Neural crest cell (in vitro differentiated cells): ENCODE measurements around the gene TMEM217. TPM values are rescaled to one million over a fixed set of nuclear protein-coding genes. Genes with fewer than 3 reads are reported as not detected.
"Not testable (repeated sequence)": the region's sequence is repeated elsewhere in the genome, so short reads cannot be mapped to it uniquely, and the experiment has no call there.

ENCODE experiments used
- DNase-seq: peaks from one replicate; pipeline ENCODE4 v3.0.0; 2021; ENCODE audit warnings: low read depth, mixed read lengths, low spot score
- H3K27ac Mint-ChIP-seq: one replicate; pipeline ENCODE4 v1.8.0; 2021; ENCODE audit warnings: mild to moderate bottlenecking, mixed read lengths; ENCODE audit not compliant: unreplicated experiment
- H3K27me3 Mint-ChIP-seq: 2 replicates; pipeline ENCODE4 v1.8.0; 2021; ENCODE audit warnings: low read depth, mild to moderate bottlenecking, mixed read lengths
- H3K36me3 Mint-ChIP-seq: 2 replicates; pipeline ENCODE4 v1.8.0; 2021; ENCODE audit warnings: low read depth, mild to moderate bottlenecking, mixed read lengths
- H3K4me1 Mint-ChIP-seq: 2 replicates; pipeline ENCODE4 v1.8.0; 2021; ENCODE audit warnings: mixed read lengths
- H3K4me3 Mint-ChIP-seq: one replicate; pipeline ENCODE4 v1.8.0; 2021; ENCODE audit warnings: mild to moderate bottlenecking, mixed read lengths
- H3K9me3 Mint-ChIP-seq: 2 replicates; pipeline ENCODE4 v1.8.0; 2021; ENCODE audit warnings: mixed read lengths
- long read RNA-seq: library from polyadenylated mRNA; unstranded; transcript quantifications from one replicate; pipeline ENCODE4 v2.0.0, GENCODE V29; 2020
- total RNA-seq: library from RNA; stranded (reverse); gene quantifications from 2 replicates; pipeline ENCODE4 v1.2.1, GENCODE V29; 2021
- TF ChIP-seq, protein P1 (sequence below): fragments of 200-600 bp; sonication (generic); conservative IDR thresholded peaks from 2 replicates; pipeline ENCODE4 v1.5.0; 2021; ENCODE audit warnings: antibody characterized with exemption, mild to moderate bottlenecking

The TMEM217 gene
- total RNA-seq = 0.82 and 0.86 TPM in 2 replicates
- long read RNA-seq = 0 reads

DNA sequence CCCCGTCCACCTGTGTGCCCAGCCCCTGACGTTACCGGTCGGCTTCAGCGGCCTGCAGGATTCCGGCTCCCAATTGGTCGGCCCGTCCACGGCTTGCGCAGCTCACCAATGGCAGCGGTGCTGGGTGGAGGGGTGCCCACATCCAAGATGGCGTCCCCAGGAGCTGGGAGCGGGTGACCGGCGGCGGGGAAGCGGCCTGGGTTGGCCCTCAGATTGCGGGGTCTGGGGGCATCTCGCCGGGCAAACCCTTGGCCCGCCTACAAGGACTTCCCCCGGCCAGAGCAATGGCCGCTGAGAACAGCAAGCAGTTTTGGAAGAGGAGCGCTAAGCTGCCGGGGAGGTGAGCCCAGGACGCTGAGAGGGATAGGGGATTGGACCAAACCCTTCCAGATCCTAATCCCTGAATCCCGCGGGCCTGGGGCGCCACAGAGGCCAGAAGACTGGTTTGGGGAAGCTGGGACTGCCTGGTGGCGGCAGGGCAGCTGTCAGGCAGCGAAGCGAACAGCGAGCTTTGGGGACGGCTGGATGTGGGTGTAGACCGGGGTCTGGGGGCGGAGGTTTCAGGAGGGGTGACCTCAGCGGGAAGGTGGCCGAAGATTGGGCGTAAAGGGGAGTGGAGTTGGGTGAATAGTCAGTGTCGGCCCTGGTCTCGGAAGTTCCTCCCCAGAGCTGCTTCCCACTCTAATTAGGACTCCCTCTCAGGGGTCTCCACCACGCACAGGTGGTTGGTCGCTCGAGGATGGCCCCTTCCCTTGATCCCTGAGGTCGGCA is at the start of gene TMEM217, which contains the start of gene TBC1D22B:
Gene TMEM217, minus strand, starts transcription at position 511 of the 771 bp plus-strand sequence. CDS start 39,114 bp downstream, outside the sequence.
Gene TBC1D22B, plus strand, starts transcription at position 139 of the 771 bp plus-strand sequence. Its CDS starts 146 bp downstream, at position 285.
- TF ChIP-seq, protein P1, sequence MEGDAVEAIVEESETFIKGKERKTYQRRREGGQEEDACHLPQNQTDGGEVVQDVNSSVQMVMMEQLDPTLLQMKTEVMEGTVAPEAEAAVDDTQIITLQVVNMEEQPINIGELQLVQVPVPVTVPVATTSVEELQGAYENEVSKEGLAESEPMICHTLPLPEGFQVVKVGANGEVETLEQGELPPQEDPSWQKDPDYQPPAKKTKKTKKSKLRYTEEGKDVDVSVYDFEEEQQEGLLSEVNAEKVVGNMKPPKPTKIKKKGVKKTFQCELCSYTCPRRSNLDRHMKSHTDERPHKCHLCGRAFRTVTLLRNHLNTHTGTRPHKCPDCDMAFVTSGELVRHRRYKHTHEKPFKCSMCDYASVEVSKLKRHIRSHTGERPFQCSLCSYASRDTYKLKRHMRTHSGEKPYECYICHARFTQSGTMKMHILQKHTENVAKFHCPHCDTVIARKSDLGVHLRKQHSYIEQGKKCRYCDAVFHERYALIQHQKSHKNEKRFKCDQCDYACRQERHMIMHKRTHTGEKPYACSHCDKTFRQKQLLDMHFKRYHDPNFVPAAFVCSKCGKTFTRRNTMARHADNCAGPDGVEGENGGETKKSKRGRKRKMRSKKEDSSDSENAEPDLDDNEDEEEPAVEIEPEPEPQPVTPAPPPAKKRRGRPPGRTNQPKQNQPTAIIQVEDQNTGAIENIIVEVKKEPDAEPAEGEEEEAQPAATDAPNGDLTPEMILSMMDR = no peak
- DNase-seq = peak; percentile 87
- peak within 1 kb of the TSS; percentile 92 for H3K27ac Mint-ChIP-seq
- peaks cover 20% of the 10 kb centered on the region for H3K4me1 Mint-ChIP-seq
- H3K9me3 Mint-ChIP-seq = no peaks in the 10 kb centered on the region
- H3K36me3 Mint-ChIP-seq = no peaks in the 10 kb centered on the region
- peak within 1 kb of the TSS; percentile 95 for H3K4me3 Mint-ChIP-seq
- peaks cover 24% of the 10 kb centered on the region for H3K27me3 Mint-ChIP-seq

DNA sequence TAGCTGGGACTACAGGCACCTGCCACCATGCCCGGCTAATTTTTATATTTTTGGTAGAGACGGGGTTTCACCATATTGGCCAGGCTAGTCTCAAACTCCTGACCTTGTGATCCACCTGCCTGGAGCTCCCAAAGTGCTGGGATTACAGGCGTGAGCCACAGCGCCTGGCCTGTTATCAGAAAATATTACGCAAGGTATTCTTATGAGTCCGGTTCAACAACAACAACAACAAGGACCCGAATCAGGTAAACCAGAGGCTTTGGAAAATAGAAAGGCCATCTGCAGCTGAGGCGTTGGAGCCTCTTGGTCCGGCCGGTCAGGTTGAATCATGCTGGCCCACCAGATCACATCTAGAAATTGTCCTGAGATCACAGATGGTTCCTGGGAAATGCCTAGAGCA is 49.5 kb upstream of the TMEM217 start:
- H3K27ac Mint-ChIP-seq = not testable (repeated sequence)

DNA sequence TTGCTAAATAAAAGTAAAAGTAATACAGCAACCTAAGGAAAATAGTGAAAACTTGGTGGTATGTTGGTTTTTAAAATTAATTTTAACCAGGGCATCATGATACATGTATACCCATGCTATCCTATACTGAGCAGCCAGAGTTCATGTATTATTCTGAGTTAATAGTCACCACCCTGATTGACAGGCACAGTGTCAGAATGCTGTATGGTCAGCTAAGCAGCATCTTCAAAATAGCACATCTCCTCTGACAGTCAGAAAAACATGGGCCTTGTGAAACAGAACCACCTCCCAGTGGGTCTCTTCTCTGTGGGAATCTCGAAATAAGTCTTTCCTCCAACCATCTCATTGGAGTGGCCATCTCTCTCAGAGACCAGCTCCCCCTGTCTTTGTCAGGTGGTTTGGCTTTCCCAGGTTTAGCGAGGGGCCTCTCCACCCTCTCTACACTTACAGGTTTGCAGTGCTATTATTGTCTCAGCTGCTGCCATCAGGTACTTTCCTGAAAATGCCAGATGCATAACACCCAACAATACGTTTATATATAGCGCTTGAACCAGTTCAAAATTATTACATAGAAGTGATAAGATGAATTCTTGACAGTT is 48.8 kb upstream of the TMEM217 start:
- Mint-ChIP-seq H3K27ac (no peak overlapping the region), H3K36me3 (no peaks in the 10 kb centered on the region), H3K4me3 (no peak overlapping the region), H3K9me3 (no peaks in the 10 kb centered on the region), H3K27me3 (no peaks in the 10 kb centered on the region), H3K4me1 (peaks cover 25% of the 10 kb centered on the region)
- DNase-seq = no peak
- TF ChIP-seq, protein P1 = no peak

More for the DNA sequence above, 49.5 kb upstream of the TMEM217 start:
- not testable (repeated sequence) for H3K4me3 Mint-ChIP-seq, H3K27me3 Mint-ChIP-seq, H3K9me3 Mint-ChIP-seq, H3K36me3 Mint-ChIP-seq, DNase-seq
- H3K4me1 Mint-ChIP-seq = peaks cover 33% of the 10 kb centered on the region

- Mint-ChIP-seq H3K4me1 (peaks cover 17% of the 10 kb centered on the region), H3K36me3 (no peaks in the 10 kb centered on the region), H3K27ac (no peak overlapping the region), H3K27me3 (no peaks in the 10 kb centered on the region), H3K4me3 (no peak overlapping the region), H3K9me3 (no peaks in the 10 kb centered on the region)
- TF ChIP-seq, protein P1 = no peak
- no peak for DNase-seq
Observed at GRCh38 chr6:37305841-37306425, 48.0 kb upstream of the TMEM217 start.

GRCh38 chr6:37304766-37305165 is 46.8 kb upstream of the TMEM217 start:
- DNase-seq = no peak
- H3K4me3 Mint-ChIP-seq = no peak overlapping the region
- H3K4me1 Mint-ChIP-seq = peaks cover 15% of the 10 kb centered on the region
- H3K27me3 Mint-ChIP-seq = no peaks in the 10 kb centered on the region
- TF ChIP-seq, protein P1 = no peak
- no peaks in the 10 kb centered on the region for H3K36me3 Mint-ChIP-seq
- H3K9me3 Mint-ChIP-seq = no peaks in the 10 kb centered on the region
- no peak overlapping the region for H3K27ac Mint-ChIP-seq
